Lower leg skin (tissue), 4 donors: ENCODE results near the gene CFAP65. TPM values are rescaled to one million over a fixed set of nuclear protein-coding genes. Genes with fewer than 3 reads are reported as not detected.

Experiments
- DNase-seq, 2 donors: peaks; one replicate each; pipeline ENCODE4 v3.0.0-alpha.2; 2019; ENCODE audit warnings: low spot score in 2 of 2
- H3K4me3 ChIP-seq: fragments of 200-600 bp; sonication (generic); 2 replicates; pipeline ENCODE4 v1.5.1; 2017; ENCODE audit warnings: mild to moderate bottlenecking, low read depth; ENCODE audit not compliant: poor library complexity, severe bottlenecking
- CTCF ChIP-seq, 3 donors: fragments of 450-650 bp; IDR thresholded peaks; one replicate each; pipeline ENCODE4 v1.5.1; 2016; ENCODE audit warnings: antibody characterized with exemption in 3 of 3, mild to moderate bottlenecking in 3 of 3, moderate library complexity in 2 of 3
- POLR2A ChIP-seq, 2 donors: fragments of 450-650 bp; IDR thresholded peaks; one replicate each; pipeline ENCODE4 v1.6.1; 2016 to 2017; ENCODE audit warnings: antibody characterized with exemption in 2 of 2, mild to moderate bottlenecking in 1 of 2, moderate library complexity in 1 of 2
- WGBS, 2 donors: methylation state at CpG; one replicate each; pipeline ENCODE4 v1.1.5; 2018; 5-methylcytosine and 5-hydroxymethylcytosine counted together
- intact Hi-C: fragments of 100-400 bp; cut with DNase I; formaldehyde crosslinking; loops from one replicate; pipeline ENCODE4 v1.15.0; 2023; ENCODE audit warnings: low total_unique reads
- total RNA-seq, 4 donors: library from RNA; depleted of rRNA; stranded (reverse); fragments of >200 nt; gene quantifications; one replicate each; pipeline ENCODE4 v1.1.0, GENCODE V29; 2016

Gene CFAP65
- total RNA-seq, 4 donors from 2014 or later: not detected

GRCh38 chr2:218961651-218962570 is 79.4 kb downstream of the CFAP65 start:
- no peak for TF ChIP-seq POLR2A (IDR thresholded peaks at IDR 0.05)
- no peak for TF ChIP-seq CTCF (IDR thresholded peaks at IDR 0.05)
- 8 to 13% methylated on average over 33 to 34 of the region's 34 CpGs for WGBS, 2 donors

GRCh38 chr2:218961229-218961628 is 80.1 kb downstream of the CFAP65 start:
- no peak overlapping the region for H3K4me3 ChIP-seq
- 4 to 7% methylated on average over 4 of the region's 4 CpGs for WGBS, 2 donors
- TF ChIP-seq POLR2A (IDR thresholded peaks at IDR 0.05): no peak
- TF ChIP-seq CTCF (IDR thresholded peaks at IDR 0.05): no peak
- intact Hi-C loops: no loop called here
- no peak for DNase-seq

More at GRCh38 chr2:218961651-218962570, 79.4 kb downstream of the CFAP65 start:
- DNase-seq: peak in 1 of 2 donors; percentile 71
- no peak overlapping the region for H3K4me3 ChIP-seq
- intact Hi-C loops: no loop called here

- H3K4me3 ChIP-seq: no peak overlapping the region
- peak in 1 of 2 donors; percentile 80 for DNase-seq
- WGBS, 2 donors: 3% methylated on average over 51 to 78 of the region's 87 CpGs
- intact Hi-C loops: no loop called here
- TF ChIP-seq POLR2A (IDR thresholded peaks at IDR 0.05): no peak
- TF ChIP-seq CTCF (IDR thresholded peaks at IDR 0.05): no peak
Measured at GRCh38 chr2:218960309-218961165, 80.8 kb downstream of the CFAP65 start.

- intact Hi-C loops: no loop called here
- TF ChIP-seq CTCF (IDR thresholded peaks at IDR 0.05) (no peak), POLR2A (IDR thresholded peaks at IDR 0.05) (no peak)
- peak in 1 of 2 donors; percentile 75 for DNase-seq
- H3K4me3 ChIP-seq: no peak overlapping the region
- WGBS, 2 donors: 1 to 2% methylated on average over 24 to 45 of the region's 67 CpGs
Measured at GRCh38 chr2:218959761-218960308, 81.5 kb downstream of the CFAP65 start.

- no peak within 1 kb of the TSS for H3K4me3 ChIP-seq
- intact Hi-C loops: no loop called here
- DNase-seq: peak in 1 of 2 donors; percentile 85
- no peak for TF ChIP-seq POLR2A (IDR thresholded peaks at IDR 0.05)
- TF ChIP-seq CTCF (IDR thresholded peaks at IDR 0.05): no peak
- WGBS, 2 donors: 1% methylated on average over 26 to 28 of the region's 37 CpGs
Measured at GRCh38 chr2:218959141-218959731, 82.1 kb downstream of the CFAP65 start, which contains the start of gene CDK5R2. Gene CDK5R2, plus strand, starts transcription at chr2:218959666. Its CDS starts 155 bp downstream, at chr2:218959821.
